GM21360 (cell line): ENCODE results near the gene TNFRSF17.
"Not testable (repeated sequence)": the region's sequence is repeated elsewhere in the genome, so short reads cannot be mapped to it uniquely, and the experiment has no call there.

Experiments used
- ATAC-seq: cut with Tn5 transposase; IDR thresholded peaks from one replicate; pipeline ENCODE4 v1.9.1; 2021; ENCODE audit warnings: mild to moderate bottlenecking, moderate library complexity; ENCODE audit not compliant: unreplicated experiment

Gene TNFRSF17

GRCh38 chr16:11964761-11965551, at the start of gene TNFRSF17:
TNFRSF17 (plus strand) TSS chr16:11965210; CDS start chr16:11965325, 115 bp downstream.
- ATAC-seq = peak; percentile 50

- ATAC-seq = peak; percentile 73
Measured at GRCh38 chr16:11915644-11916523, 49.1 kb upstream of the TNFRSF17 start, which contains the start of gene GSPT1. GSPT1 (minus strand) TSS chr16:11915956; CDS start chr16:11915720, 236 bp downstream.

GRCh38 chr16:11916524-11917285, 48.3 kb upstream of the TNFRSF17 start:
- ATAC-seq = no peak

GRCh38 chr16:11924046-11924445, 41.0 kb upstream of the TNFRSF17 start:
- ATAC-seq = not testable (repeated sequence)

GRCh38 chr16:11927350-11927749, 37.7 kb upstream of the TNFRSF17 start:
- ATAC-seq = not testable (repeated sequence)

GRCh38 chr16:11941945-11942344, 23.1 kb upstream of the TNFRSF17 start, which contains the start of gene NPIPB2:
NPIPB2 (minus strand) TSS chr16:11942045; CDS start chr16:11942045, 0 bp downstream.
- not testable (repeated sequence) for ATAC-seq

GRCh38 chr16:11946433-11946832, 18.6 kb upstream of the TNFRSF17 start:
- no peak for ATAC-seq

- no peak for ATAC-seq
Measured at GRCh38 chr16:11948819-11949218, 16.2 kb upstream of the TNFRSF17 start.

GRCh38 chr16:11949527-11949926, 15.5 kb upstream of the TNFRSF17 start:
- ATAC-seq = no peak

GRCh38 chr16:11950388-11950787, 14.6 kb upstream of the TNFRSF17 start:
- no peak for ATAC-seq

GRCh38 chr16:11953576-11953975, 11.4 kb upstream of the TNFRSF17 start:
- ATAC-seq = not testable (repeated sequence)

GRCh38 chr16:11955713-11956123, 9.3 kb upstream of the TNFRSF17 start:
- no peak for ATAC-seq

- ATAC-seq = no peak
Measured at GRCh38 chr16:11956558-11956957, 8.5 kb upstream of the TNFRSF17 start.

- ATAC-seq = no peak
Measured at GRCh38 chr16:11957591-11958395, 7.2 kb upstream of the TNFRSF17 start.

- not testable (repeated sequence) for ATAC-seq
Measured at GRCh38 chr16:11962457-11962856, 2.6 kb upstream of the TNFRSF17 start.

- not testable (repeated sequence) for ATAC-seq
Measured at GRCh38 chr16:11962978-11963377, 2.0 kb upstream of the TNFRSF17 start.

- no peak for ATAC-seq
Measured at GRCh38 chr16:11963706-11964105, 1.3 kb upstream of the TNFRSF17 start.

- ATAC-seq = no peak
Measured at GRCh38 chr16:11966173-11966572, 1.2 kb downstream of the TNFRSF17 start.

GRCh38 chr16:11967195-11967911, 2.3 kb downstream of the TNFRSF17 start:
- no peak for ATAC-seq
